Stimulated activated CD8-positive, alpha-beta memory T cell treated with anti-CD3 and anti-CD28 coated beads, Interleukin-7, amount 100 ng/mL, for 48 hours (primary cell): ENCODE data around the gene KLHDC8B.
A peak's percentile ranks its signal among the peaks of the same experiment; 100 is the strongest.

ENCODE experiments used
- DNase-seq, 2 donors: peaks; one replicate each; pipeline ENCODE4 v3.0.0-alpha.2; 2020; ENCODE audit warnings: low read depth in 1 of 2; ENCODE audit errors: extremely low read depth in 1 of 2

KLHDC8B gene

DNA sequence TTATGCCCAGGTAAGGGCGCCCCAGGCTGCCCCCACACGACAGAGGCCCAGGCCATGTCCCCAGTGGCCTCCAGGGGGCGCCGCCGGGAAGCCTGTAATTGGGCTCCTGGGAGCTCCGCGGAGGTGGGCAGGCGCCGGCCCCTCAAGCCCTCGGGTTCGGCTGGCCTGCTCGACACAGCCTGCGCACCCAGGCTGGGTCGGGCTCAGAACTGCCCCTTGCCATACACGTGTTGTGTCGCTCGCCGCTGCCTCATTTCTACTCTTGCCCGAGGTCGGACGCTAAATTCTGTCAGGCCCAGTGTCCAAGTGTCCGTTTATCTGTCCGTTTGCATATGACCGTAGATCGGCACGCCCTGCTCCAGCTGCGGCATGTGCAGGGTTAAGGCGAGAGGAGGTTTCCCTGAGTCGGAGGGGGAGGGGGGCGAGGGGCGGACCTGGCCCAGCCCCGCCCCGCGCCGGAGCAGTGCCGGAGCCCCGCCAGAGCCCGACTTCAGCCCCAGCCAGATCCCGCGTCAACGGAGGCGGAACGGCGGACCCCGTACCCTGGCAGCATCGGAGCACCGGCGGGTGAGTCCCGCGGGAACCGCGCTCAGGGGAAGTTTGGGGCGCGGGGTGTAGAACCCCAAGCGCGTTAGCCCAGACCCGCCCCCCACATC, at the start of gene KLHDC8B:
TSS of gene KLHDC8B (plus strand) at position 480 of the 656 bp plus-strand sequence. CDS start 1,172 bp downstream, outside the sequence.
- DNase-seq = peak; percentile 64 to 77

DNA sequence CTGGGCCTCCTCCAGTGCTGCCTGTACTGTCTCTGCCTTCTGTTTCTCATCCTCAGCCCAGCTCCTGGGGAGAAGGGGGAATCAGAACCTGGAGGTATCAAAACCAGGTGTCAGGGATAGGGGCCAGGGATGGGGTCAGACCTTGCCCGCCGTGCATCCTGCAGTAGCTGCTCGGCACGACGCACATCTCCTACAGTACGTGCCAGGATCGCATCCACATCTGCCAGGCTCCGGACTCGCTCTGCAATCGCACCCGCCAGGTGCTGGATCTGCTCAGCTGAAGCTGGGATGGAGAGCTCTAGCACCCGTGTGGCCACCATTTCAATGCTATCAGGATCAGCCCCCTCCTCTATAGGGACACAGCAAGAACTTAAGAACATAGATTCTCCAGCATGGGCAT, 49.4 kb upstream of the KLHDC8B start:
- DNase-seq = no peak

DNA sequence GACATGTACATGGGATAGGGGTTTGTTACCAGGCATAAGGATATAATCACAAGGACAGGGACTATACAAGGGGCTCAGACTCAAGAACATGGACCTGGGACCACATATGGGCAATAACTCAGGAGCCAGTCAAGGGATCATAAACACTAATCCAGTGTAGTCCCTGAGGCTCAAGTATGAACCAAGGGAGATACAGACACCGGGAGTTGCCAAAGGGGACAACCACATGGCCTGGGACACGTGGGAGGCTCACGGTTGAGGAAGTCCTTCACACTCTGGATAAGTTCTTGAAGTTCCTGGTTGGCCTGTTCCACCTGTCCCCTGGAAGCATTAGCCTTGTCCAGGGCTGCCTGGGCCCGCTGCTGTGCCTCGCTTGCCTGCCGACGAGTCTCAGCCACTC, 48.9 kb upstream of the KLHDC8B start:
- DNase-seq = no peak

DNA sequence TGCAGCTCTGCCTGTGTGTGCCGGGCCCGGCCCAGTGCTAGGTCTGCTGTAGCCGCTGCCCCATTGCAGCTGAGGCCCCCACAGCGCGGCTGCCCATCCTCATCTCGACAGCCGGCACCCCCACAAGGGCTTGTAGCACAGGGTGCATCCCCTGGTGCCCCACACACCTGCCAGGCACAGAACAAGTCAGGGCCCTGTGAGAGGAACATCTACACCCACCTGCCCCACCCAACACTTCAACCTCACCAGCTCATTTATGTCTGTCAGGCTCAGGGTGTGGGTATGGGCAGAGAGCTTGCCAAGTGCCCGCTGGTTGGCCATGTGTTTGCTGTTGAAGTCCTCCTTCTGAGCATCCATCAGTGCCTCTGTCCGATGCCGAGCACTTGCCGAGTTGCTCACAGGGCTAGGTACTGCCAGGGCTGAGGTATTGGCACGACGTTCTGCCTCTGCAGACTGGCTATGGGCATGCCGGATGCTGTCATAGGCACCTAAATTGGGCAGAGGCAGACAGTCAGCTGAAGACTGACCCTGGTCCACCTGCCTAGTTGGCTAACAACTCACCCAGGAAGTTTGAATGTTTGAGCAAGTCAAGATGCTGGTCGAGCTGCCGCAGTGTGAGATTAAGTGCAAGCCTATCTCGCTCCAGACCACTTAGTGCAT, 48.4 kb upstream of the KLHDC8B start:
- DNase-seq = no peak

DNA sequence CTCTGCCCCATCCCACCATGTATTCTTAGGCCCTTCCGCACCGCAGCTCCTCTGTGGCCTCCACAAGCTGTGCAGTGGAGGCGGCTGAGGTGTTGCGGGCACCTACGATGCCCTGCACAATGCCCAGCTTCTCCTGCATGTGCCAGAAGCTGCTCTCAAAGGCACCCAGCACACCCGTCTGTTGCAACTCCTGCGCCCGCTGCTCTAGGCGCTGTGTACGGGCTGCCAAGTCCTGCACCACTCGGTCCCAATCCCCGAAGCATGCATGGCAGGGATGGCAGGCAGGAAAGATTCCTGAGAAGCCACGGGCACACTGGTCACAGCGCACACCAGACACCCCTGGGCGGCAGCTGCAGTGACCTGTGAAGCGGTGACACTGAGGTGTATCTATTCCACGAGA, 47.7 kb upstream of the KLHDC8B start:
- no peak for DNase-seq

DNA sequence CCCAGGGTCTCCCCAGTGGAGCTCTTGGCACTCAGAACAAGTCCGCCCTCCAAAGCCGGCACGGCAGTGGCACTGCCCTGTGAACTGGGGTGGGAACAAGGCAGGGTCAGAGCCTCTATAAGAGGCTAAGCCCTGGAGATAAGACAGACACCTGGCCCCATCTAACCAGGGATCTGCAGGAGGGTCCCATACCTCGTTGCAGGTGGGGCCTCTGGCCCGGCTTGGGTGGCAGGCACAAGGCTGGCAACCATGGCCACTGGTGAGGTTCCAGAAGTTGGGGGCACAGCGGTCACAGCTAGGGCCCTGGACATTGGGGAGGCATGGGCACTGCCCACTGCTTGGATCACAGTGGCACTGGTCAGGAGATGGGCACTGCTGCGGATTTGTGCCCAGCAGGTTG, 47.2 kb upstream of the KLHDC8B start:
- DNase-seq = no peak

DNA sequence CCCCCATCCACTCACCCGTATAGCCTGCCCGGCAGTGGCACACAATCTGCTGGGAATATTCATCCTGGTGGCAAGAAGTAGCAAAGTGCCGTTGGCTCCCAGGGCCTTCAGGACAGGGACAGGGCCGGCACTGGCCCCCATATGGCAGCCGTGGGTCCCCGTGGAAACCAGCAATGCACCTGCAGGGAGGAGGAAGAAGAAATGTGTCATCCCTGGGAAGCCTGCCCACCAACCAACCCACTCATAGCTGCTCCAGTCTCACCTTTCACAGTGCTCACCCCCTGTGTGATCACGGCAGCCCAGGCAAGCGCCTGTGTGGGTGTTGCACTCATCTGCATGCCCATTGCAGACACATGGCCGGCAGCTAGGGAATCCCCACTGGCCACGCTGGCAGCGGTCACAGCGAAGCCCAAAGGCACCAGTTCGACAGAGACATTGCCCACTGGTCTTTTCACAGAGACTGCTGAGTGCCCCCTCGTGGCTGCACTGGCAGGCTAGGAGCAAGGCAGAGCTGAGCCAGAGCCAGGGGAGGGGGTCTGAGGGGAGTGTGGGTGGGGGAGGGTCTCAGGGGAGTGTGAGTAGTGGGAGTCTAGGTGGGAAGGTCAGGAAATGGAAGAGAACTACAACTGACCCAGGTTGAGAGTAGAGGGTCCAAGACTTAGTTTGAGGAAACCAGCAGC, 46.3 kb upstream of the KLHDC8B start:
- DNase-seq = no peak

DNA sequence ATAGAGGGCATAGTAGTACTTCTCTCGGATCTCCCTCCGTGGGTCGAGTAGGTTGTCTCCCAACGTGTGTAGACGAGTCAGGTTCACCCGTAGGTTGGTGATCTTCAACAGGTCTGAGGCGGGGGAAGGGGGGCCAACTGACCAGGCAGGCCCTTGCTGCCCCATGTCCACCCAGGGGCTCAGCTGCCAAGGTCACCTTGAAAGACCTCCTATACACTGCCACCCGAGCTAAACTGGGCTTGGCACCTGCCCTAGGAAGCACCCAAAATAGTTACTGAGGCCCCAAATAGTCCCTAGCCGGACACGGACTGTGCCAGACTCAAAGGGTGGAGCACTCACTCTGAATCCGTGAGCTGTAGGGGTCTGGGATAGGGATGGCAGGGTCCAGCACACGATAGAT, 40.4 kb upstream of the KLHDC8B start:
- DNase-seq = no peak

DNA sequence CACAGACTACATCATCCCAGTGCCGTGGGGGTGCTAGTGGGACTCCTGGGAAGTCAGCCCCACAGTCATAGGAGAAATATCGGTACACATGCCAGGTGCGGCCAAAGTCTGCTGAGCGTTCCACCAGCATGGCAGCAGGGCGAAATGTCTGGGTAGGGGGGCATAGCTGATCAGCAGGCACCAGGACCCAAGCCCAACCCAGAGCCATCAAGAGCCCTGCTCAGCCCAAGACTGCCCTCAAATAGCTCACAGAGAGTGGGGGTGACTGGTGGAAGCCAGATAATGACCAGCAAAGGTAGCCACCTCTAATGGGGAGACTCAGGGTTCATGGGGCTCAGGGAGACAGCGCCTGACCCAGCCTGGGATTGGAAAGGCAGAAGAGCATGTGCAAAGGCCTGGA, 39.8 kb upstream of the KLHDC8B start:
- DNase-seq = no peak

DNA sequence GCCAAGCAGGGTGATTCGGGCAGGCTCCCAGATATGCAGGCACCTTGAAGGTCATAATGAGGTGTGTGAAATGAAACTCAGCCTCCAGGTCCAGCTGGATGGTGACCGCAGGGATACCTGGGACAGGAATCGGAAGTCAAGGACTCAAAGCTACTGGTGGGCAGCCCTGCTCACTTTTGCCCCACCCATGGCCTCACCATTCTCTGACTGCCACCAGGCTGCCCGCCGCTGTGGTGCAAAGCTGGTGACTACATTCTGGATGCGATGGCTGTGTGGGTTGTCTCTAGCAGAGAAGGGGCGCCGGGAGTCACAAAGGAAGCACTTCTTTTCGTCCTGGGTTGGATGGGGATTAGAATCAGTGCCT, 39.3 kb upstream of the KLHDC8B start:
- DNase-seq = no peak

DNA sequence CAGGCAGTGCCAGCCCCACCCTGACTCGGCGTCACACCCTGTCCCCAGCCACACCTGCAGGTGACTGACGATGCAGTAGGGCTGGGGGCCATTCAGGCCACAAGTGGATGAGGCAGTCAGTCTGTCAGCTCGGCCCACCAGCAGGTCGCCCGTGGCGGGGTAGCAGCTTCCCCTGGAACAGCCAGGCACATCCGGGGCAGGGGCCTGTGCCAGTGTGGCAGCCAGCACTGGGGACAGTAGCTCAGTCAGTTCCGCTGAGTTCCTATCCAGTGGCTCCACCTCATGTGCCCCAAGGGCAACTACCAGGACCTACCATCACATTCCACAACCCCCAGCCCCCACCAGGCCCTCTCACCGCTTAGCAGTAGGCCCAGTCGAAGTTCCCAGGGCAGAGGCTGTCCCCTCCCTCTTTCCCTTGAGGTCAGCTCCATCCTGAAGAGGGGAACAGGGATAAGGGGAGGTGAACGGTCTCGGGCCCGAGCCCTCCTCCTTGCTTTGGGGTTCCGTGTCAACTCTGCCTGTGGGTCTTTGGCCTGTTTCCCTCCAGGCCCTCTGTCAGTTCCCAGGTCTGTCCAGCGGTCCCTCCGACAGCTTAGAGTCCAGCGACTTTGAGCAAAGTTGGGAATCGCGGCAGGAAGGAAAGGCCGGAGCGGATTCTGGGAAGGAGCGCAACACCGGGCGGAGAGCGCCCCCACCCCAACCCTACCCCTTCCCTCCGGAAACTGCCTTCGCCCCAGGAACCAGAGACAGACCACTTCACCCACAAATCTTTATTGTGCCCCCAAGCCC, 38.8 kb upstream of the KLHDC8B start, which contains the start of gene LAMB2:
TSS of gene LAMB2 (minus strand) at position 614 of the 789 bp plus-strand sequence. CDS start at position 431, 183 bp downstream.
- no peak for DNase-seq

DNA sequence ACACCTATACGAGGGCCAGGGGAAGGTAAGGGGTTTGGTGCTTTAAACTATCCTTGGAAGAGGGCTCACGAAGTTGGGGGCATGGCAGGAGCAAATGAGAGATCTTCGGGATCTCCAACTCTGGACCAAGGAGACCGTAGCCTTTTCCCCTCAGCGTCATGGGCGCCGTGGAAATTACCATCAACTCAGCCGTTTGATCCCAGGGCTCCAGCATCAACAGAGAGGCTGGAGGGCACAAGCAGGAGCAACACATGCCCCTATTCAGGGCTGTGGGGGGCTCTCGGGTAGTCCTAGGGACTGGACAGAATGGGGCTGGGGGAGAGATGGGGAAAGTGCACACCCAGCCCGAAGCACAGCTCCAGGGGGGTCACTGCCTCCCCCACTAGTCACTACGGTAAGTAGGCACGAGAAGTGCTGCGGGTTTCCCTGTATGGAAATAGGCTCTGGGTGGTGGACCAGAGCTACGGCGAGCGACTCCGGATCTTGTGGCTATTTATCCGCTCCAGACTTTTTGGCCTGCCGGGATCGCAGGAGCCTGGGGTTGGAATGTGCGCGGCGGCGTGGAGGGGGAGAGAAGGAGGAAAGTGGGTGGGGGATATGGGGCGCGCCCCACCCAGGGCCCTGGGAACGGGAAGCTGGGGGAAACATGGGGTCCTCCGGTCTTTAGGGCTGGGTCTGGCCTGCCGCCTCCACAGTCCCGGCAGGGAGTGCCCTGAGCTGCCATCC, 38.0 kb upstream of the KLHDC8B start:
- no peak for DNase-seq

DNA sequence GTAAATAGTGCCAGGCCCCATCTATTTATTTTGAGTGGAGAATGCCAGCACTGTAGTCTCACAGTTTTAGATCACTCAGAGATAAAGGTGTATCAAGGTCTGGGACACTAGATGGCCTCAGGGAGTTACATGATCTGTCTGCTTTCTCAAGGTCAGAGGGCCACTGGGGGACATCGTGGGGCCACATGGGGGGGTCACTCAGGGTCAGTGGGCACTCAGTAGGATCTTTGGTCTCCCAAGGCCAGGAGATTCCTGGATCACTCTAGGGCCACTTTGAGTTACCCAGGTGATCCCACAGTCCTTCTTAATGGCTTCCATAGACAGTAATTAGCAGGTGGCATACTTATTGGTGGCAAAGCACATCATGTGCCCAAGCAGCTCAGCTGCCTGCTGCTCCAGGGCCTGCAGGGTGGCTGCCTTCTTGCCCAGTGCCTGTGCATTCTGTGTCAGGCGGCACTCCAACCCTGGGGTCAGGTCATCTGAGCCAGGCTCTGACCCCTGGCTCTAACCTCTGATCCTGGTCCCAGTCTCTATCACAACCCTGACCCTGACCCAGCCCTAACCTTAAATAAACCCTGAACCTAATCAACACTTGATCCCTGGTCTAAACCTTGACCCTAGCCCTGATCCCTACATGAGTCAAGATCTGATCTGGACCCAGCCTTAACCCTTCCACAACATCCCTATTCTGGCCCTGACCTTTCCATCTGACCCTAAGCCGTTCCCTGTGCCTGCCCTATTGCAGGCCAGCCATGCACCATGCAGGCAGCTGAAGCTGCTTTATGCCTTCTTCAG, 36.7 kb upstream of the KLHDC8B start:
- DNase-seq = no peak

DNA sequence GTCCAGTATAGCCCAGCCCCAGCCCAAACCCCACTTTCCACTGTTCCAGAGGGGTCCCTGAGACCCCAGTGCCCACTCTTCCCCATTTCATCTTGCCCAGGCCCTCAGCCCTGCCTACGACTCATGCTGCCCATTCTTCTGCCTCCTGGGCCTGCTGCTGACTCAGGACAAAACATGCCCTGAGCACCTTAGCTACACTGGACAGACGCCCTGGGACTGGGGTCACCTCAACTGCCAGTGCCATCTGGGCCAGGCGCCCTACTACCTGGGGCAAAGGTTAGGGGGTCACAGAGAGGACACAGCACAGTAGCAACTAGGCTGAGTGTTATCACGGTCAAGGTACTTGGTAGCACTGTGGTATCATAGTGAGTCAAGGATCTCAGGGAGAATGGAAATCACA, 35.9 kb upstream of the KLHDC8B start:
- no peak for DNase-seq

DNA sequence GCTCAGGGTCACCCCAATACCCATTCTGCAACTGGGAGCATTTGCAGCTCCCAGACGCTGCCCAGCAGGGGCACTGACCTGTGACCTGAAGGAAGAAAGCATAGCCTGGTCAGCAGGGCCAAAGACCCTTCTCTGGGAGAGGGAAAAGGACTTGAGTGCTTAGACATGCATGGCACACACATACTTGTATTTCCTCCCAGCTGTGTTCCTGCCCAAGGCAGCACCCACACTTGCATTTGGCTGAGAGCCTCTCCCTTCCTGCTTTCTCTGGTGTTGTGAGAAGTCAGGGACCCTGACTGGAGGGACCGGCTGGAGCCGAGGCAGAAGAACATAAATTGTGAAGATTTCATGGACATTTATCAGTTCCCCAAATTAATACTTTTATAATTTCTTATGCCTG, 31.3 kb upstream of the KLHDC8B start:
- DNase-seq = no peak

DNA sequence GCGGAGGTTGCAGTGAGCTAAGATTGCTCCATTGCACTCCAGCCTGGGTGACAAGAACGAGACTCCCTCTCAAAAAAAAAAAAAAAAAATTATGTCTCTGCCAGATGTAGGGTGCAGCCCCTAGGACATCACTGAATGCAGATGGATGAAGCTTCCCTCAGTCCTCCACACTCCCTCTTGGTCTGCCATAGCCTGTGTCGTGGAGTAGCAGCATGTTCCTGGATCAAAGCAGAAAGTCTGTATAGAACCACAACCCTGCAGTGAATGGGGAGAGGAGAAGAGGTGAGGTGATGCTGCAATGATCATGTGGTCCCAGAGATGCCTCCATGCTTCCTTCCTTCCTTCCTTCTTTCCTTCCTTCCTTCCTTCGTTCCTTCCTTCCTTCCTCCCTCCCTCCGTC, 23.2 kb upstream of the KLHDC8B start:
- DNase-seq = no peak

DNA sequence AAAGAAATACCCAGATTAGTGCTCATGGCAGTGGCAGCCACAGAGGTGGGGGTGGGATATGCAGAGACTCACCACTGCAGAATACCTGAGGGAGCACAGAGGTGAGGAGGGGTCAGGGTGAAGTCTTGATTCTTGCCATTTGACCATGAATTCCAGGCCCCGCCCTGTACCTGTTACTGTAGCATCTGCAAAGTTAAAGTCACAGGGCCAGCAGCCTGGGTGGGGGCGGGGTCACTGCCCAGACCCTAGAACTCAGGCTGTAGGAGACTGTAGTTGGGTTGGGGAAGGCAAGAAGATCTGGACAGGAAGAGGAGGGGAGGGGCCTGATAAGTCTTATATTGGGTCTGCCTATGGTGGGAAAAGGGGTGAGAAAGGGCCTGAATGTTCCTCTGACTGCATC, 19.8 kb upstream of the KLHDC8B start:
- DNase-seq = no peak

DNA sequence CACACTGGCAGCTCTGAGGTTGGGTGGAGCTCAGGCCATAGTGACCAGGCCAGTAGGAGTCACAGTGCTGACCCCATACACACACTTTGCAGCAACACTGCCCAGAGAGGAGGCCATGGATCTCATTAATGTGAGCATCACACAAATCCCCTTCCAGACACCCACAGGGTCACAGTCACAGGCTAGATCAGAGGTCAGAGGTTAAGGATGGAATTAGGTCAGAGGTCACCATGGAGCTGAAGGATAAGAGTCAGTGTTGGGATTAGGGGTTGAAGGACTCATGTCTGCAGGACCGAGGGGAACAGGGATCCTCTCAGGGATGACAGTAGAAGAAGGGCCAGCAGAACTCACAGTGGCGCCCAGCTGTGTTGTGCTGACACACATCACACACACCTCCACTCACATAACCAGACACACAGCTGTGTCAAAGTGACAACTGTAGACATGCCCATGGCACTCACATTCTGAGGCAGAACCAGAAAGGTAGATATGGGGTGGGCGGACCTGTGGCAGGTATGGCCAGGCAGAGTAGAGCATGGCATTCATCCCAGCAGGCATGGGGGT, 18.0 kb upstream of the KLHDC8B start:
- no peak for DNase-seq

DNA sequence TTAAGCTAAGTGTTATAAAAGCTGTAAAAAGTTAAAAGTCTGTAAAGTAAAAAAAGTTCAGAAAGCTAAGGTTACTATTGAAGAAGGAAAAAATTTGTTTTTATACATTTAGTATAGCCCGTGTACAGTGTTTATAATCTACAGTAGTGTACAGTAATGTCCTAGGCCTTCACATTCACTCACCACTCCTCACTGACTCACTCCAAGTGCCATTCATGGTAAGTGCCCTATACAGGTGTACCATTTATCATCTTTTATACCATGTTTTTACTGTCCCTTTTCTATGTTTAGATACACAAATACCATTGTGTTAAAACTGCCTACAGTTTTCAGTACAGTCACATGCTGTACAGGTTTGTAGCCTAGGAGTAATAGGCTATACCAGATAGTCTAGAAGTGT, 14.1 kb upstream of the KLHDC8B start:
- no peak for DNase-seq
